Retinal pigment epithelial cell (primary cell): Measurements from ENCODE around the gene ICOSLG.

Experiments used
- DNase-seq: peaks from one replicate; pipeline ENCODE4 v3.0.0-alpha.2; 2010; ENCODE audit warnings: low read depth
- H3K4me3 ChIP-seq: 2 replicates; pipeline ENCODE4 v1.5.1; 2011; ENCODE audit warnings: mild to moderate bottlenecking, low read length, control low read depth, moderate library complexity
- CTCF ChIP-seq: conservative IDR thresholded peaks from 2 replicates; pipeline ENCODE4 v1.5.1; 2011; ENCODE audit warnings: low read depth, low read length, control low read depth, inconsistent platforms

Gene ICOSLG

GRCh38 chr21:44263221-44263760, 22.5 kb upstream of the ICOSLG start:
- no peak overlapping the region for H3K4me3 ChIP-seq
- no peak for DNase-seq
- TF ChIP-seq CTCF, result no peak

- no peak overlapping the region for H3K4me3 ChIP-seq
- no peak for TF ChIP-seq CTCF
- no peak for DNase-seq
These were observed 21.8 kb upstream of the ICOSLG start for GRCh38 chr21:44262338-44263056.

- TF ChIP-seq CTCF, result no peak
- DNase-seq, result no peak
- no peak within 1 kb of the TSS for H3K4me3 ChIP-seq
These were observed 21.0 kb upstream of the ICOSLG start, which contains the start of gene DNMT3L for GRCh38 chr21:44261675-44262295. DNMT3L (minus strand) TSS chr21:44261897; CDS start chr21:44261259, 638 bp downstream.

- H3K4me3 ChIP-seq, result no peak overlapping the region
- DNase-seq, result no peak
- TF ChIP-seq CTCF, result no peak
These were observed 20.3 kb upstream of the ICOSLG start for GRCh38 chr21:44260791-44261631.

- no peak for TF ChIP-seq CTCF
- no peak for DNase-seq
- no peak overlapping the region for H3K4me3 ChIP-seq
These were observed 19.3 kb upstream of the ICOSLG start for GRCh38 chr21:44260066-44260465.

- DNase-seq, result no peak
- TF ChIP-seq CTCF, result no peak
These were observed 18.5 kb upstream of the ICOSLG start for GRCh38 chr21:44259082-44259705.

More at GRCh38 chr21:44259082-44259705, 18.5 kb upstream of the ICOSLG start:
- H3K4me3 ChIP-seq, result no peak overlapping the region
